Body of pancreas (tissue), 4 donors: ENCODE results near the gene GLIS2.

Experiments
- CTCF ChIP-seq, 7 experiments: fragments of 450-650 bp in 4 of 7; fragments of 200-600 bp in 3 of 7; sonication (generic) in 3 of 7; IDR thresholded peaks; one replicate each; pipeline ENCODE4 v1.5.1; 2016 to 2019; ENCODE audit warnings: antibody characterized with exemption in 7 of 7
- POLR2A ChIP-seq, 3 donors: fragments of 450-650 bp; IDR thresholded peaks; one replicate each; pipeline ENCODE4 v1.6.1; 2016; ENCODE audit warnings: antibody characterized with exemption in 3 of 3, mild to moderate bottlenecking in 2 of 3

- no peak for TF ChIP-seq CTCF (IDR thresholded peaks at IDR 0.05)
- no peak for TF ChIP-seq POLR2A (IDR thresholded peaks at IDR 0.05)
Observed at GRCh38 chr16:4387781-4388180, 71.9 kb downstream of the GLIS2 start.
